ENCODE data around the gene RSPH6A.

RSPH6A gene

DNA sequence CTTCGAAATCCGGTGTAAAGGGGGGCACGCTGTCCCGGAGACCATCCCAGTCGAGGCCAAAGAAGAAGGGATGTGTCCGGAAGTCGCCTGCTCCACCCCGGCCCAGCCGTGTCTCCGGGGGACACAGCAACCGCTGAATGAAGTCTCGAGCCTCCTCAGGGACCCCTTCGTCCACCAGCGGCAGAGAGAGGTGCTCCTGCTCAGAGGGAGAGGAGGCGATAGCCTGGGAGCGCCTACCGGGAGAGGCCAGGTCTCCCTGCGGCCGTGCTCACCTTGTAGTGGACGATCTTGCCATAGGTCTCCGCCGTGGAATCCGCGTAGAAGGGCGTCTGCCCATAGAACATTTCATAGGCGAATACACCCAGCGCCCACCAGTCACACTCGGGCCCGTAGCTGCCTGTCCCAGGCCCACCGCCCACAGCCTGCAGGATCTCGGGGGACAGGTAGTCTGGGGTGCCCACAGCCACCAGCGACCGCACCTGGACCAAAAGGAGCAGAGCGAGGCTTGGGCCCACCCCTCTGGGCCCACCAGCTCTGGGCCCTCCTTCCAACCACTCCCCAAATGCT, 37.6 kb downstream of the RSPH6A start:
- no peak for TF ChIP-seq ZFX (IDR thresholded peaks at IDR 0.05; ENCODE audit: borderline replicate concordance)
- TF ChIP-seq, protein P1, sequence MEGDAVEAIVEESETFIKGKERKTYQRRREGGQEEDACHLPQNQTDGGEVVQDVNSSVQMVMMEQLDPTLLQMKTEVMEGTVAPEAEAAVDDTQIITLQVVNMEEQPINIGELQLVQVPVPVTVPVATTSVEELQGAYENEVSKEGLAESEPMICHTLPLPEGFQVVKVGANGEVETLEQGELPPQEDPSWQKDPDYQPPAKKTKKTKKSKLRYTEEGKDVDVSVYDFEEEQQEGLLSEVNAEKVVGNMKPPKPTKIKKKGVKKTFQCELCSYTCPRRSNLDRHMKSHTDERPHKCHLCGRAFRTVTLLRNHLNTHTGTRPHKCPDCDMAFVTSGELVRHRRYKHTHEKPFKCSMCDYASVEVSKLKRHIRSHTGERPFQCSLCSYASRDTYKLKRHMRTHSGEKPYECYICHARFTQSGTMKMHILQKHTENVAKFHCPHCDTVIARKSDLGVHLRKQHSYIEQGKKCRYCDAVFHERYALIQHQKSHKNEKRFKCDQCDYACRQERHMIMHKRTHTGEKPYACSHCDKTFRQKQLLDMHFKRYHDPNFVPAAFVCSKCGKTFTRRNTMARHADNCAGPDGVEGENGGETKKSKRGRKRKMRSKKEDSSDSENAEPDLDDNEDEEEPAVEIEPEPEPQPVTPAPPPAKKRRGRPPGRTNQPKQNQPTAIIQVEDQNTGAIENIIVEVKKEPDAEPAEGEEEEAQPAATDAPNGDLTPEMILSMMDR (IDR thresholded peaks at IDR 0.05): no peak

DNA sequence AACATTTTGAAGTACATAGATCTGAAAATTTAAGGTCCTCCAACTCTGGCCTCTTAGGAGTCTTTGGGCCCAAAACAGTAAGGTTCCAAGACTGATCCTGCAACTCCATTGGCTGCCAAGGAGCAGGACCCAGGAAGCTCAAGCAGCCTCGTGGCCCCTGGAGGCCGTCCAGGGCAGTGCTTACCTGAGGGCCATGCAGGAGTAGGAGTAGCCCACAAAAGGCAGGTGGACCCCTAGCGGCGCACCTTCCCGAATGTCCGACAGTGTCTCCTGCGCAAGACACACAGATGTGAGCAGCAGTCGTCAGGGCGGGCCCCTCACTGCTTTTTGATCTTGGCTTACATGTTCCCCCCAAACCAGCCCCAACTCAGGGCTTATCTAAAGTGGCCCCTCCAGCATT, 40.3 kb downstream of the RSPH6A start:
- no peak for TF ChIP-seq ZFX (IDR thresholded peaks at IDR 0.05; ENCODE audit: borderline replicate concordance)
- TF ChIP-seq, protein P1 (IDR thresholded peaks at IDR 0.05): peak; percentile 13; the same call in 1 of the 2 replicates
- H3K27ac ChIP-seq: 0 out of 2 replicates have a peak overlapping the region, but pooled peaks have one; percentile 17

More for the DNA sequence above, 37.6 kb downstream of the RSPH6A start:
- no peak overlapping the region for H3K27ac ChIP-seq

DNA sequence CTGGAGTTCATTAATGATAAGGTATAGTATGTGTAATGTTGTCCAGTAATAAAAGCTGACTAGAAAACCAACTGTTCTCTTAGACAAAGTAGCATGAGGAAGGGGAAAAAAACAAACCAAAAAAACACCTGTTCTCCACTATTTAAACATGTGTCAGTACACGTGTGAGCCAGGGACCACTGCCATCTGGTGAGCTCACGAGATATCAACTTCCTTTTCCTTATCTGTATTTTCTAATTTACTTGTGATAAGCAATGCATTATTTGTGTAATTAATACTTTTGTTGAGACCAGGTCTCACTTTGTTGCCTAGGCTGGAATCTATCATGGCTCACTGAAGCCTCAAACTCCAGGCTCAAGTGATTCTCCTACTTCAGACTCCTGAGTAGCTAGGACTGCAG, 41.7 kb downstream of the RSPH6A start:
- TF ChIP-seq, protein P1 (IDR thresholded peaks at IDR 0.05): no peak
- TF ChIP-seq ZFX (IDR thresholded peaks at IDR 0.05; ENCODE audit: borderline replicate concordance): no peak
- H3K27ac ChIP-seq: peak overlapping the region; percentile 96; the same call in 1 of the 2 replicates

DNA sequence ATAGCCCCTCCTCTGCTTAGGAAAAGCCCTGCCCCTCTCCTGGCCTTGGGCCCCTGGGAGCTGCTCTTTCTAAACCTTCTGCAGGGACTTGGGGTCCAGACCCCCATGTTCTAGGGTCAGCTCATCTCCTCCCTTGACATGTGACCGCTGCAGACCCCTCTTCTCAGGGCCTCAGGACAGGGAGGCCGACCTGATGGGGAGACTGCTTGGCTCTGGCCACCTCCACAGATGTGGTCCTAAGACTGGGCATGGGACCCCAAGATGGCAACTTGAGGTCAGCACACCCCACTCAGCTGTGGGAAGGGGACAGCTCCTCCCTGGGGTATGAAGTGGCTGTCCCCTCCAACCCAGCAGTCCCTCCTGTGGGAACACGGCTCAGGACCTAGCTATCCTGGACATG, 42.2 kb downstream of the RSPH6A start:
- TF ChIP-seq, protein P1 (IDR thresholded peaks at IDR 0.05): no peak
- TF ChIP-seq ZFX (IDR thresholded peaks at IDR 0.05; ENCODE audit: borderline replicate concordance): no peak
- peak overlapping the region; percentile 96 for H3K27ac ChIP-seq

DNA sequence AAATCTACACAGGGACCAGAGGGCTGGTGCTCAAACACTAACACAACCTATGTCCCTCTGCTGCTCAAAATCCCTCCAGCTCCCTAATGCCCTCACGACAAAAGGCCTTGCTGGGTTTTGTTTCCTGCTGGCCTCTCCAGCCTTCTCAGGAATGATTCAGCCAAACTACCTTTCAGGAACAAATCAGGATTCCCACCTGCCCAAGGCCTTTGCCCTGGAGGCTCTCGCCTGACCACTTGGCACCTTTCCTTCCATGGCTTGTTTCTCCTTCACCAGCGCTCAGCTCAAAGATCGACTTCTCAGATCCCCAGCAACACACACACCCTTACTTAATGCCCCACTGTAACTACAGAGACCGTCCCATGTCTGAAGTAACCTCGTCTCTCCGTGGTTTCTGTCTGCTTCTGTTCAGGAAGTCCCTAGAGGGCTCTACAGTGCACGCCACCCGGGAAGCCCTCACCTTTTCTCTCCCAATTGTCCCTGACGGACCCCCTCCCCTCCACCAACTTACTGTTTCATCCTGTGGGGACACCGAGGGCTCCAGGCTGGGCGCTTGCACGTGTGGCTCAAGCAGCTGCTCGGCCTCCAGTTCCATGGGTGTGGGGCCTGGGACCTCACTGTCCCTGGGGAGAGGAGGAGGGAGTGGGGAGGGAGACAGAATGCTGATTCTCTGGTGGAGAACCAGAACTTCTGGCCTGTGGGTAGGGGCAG, 42.8 kb downstream of the RSPH6A start:
- peak overlapping the region; percentile 96 for H3K27ac ChIP-seq

DNA sequence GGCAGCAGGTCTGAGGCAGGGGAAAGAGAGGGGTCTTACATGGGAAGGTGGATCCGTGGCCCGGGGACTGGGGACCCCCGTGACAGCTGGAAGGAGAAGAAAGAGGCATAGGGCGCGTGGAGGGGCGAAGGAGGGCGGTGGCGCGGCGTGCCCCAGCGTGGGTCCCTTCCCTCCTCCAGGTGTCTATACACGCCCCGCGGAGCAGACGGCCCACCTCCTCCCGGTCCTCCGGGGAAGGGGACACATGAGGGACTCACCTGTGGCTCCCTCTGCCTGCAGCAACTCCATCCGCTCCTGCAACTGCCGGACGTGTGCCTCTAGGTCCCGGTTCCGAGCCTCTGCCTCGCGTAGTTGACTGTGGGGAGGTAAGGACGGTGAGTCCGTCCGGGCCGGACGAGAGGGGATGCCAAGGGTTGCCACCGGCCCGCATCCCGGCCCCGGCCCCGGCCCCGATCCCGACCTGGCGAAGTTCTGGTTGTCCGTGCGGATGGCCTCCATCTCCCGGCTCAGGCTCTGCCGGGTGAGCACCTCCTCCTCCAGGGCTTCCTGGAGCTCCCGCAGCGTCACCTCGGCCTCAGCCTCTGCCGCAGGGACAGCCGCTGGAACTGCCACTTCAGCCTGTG, 43.7 kb downstream of the RSPH6A start:
- peak overlapping the region; percentile 96 for H3K27ac ChIP-seq
- TF ChIP-seq ZFX (IDR thresholded peaks at IDR 0.05; ENCODE audit: borderline replicate concordance): no peak
- TF ChIP-seq, protein P1 (IDR thresholded peaks at IDR 0.05): no peak

More for the DNA sequence above, 42.8 kb downstream of the RSPH6A start:
- no peak for TF ChIP-seq ZFX (IDR thresholded peaks at IDR 0.05; ENCODE audit: borderline replicate concordance)
- TF ChIP-seq, protein P1 (IDR thresholded peaks at IDR 0.05): no peak
